OCI-LY1 (cell line): Measurements from ENCODE around the gene ATP9B.

Experiments
- EZH2 ChIP-seq: fragments of 200-600 bp; sonication (generic), shearing (Covaris generic); IDR thresholded peaks from 2 replicates; pipeline ENCODE4 v1.8.0; 2017; ENCODE audit warnings: borderline replicate concordance, mixed run types, mild to moderate bottlenecking, antibody characterized with exemption, low read length, moderate library complexity, mixed read lengths
- TF ChIP-seq, protein P1 (sequence below): fragments of 200-600 bp; sonication (generic), shearing (Covaris generic); IDR thresholded peaks from 2 replicates; pipeline ENCODE4 v1.5.1; 2017; ENCODE audit warnings: mild to moderate bottlenecking, antibody characterized with exemption, low read length, moderate library complexity, mixed read lengths

GRCh38 chr18:79216176-79216575, 147.0 kb downstream of the ATP9B start:
- TF ChIP-seq, protein P1, sequence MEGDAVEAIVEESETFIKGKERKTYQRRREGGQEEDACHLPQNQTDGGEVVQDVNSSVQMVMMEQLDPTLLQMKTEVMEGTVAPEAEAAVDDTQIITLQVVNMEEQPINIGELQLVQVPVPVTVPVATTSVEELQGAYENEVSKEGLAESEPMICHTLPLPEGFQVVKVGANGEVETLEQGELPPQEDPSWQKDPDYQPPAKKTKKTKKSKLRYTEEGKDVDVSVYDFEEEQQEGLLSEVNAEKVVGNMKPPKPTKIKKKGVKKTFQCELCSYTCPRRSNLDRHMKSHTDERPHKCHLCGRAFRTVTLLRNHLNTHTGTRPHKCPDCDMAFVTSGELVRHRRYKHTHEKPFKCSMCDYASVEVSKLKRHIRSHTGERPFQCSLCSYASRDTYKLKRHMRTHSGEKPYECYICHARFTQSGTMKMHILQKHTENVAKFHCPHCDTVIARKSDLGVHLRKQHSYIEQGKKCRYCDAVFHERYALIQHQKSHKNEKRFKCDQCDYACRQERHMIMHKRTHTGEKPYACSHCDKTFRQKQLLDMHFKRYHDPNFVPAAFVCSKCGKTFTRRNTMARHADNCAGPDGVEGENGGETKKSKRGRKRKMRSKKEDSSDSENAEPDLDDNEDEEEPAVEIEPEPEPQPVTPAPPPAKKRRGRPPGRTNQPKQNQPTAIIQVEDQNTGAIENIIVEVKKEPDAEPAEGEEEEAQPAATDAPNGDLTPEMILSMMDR = no peak
- TF ChIP-seq EZH2 = no peak
